ENCODE data around the gene MAPK8IP1.

DNA sequence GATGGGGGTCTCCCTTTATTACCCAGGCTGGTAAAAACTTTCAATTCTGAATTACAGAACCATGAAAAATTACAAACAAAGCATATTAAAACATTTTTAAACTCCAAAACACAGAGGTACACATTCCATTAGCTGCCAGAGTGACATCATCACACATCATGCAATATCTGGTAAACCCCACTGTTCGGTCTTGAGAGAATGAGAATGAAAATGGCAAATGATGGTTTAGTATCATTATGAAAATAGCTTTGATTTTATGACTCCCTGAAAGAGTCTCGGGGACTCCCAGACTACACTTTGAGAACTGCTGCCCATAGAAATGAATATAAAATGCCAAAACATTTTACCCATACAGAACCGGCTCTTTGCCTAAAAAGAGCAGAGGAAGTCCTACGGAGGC is 55.8 kb downstream of the MAPK8IP1 start:
- TF ChIP-seq, protein P1, sequence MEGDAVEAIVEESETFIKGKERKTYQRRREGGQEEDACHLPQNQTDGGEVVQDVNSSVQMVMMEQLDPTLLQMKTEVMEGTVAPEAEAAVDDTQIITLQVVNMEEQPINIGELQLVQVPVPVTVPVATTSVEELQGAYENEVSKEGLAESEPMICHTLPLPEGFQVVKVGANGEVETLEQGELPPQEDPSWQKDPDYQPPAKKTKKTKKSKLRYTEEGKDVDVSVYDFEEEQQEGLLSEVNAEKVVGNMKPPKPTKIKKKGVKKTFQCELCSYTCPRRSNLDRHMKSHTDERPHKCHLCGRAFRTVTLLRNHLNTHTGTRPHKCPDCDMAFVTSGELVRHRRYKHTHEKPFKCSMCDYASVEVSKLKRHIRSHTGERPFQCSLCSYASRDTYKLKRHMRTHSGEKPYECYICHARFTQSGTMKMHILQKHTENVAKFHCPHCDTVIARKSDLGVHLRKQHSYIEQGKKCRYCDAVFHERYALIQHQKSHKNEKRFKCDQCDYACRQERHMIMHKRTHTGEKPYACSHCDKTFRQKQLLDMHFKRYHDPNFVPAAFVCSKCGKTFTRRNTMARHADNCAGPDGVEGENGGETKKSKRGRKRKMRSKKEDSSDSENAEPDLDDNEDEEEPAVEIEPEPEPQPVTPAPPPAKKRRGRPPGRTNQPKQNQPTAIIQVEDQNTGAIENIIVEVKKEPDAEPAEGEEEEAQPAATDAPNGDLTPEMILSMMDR (IDR thresholded peaks at IDR 0.05) = no peak
- no peak for TF ChIP-seq EZH2 (IDR thresholded peaks at IDR 0.05)

Data from neural progenitor cell (in vitro differentiated cells).